B cell (primary cell): Measurements from ENCODE around the gene MAL. TPM values are rescaled to one million over a fixed set of nuclear protein-coding genes. Genes with fewer than 3 reads are reported as not detected.

Source experiments
- ATAC-seq: fragments of 200-7000 bp; cut with Tn5 transposase; one replicate; pipeline ENCODE4 v1.10.0; 2021; ENCODE audit warnings: low read depth, mild to moderate bottlenecking, moderate number of reproducible peaks, moderate library complexity
- CTCF ChIA-PET: fragments of 350-600 bp; sonication (Branson Sonifier 250); formaldehyde crosslinking; loops from one replicate; lab custom pipeline; 2021; ENCODE audit warnings: antibody characterized with exemption, inconsistent platforms; lab: Charles Lee
- POLR2A ChIA-PET: fragments of 350-600 bp; sonication (Branson Sonifier 250); formaldehyde crosslinking; loops from one replicate; lab custom pipeline; 2021; ENCODE audit warnings: antibody characterized with exemption; lab: Charles Lee
- DNase-seq: peaks from one replicate; pipeline ENCODE4 v3.0.0; 2013
- H2AFZ ChIP-seq: 2 replicates; pipeline ENCODE4 v1.6.1; 2012; ENCODE audit warnings: mild to moderate bottlenecking, low read depth, low read length; ENCODE audit not compliant: insufficient read depth, poor library complexity, severe bottlenecking
- H3K27ac ChIP-seq, 2 donors: 1 replicate in 1 of 2; 2 replicates in 1 of 2; pipeline ENCODE4 v1.5.1; 2012 to 2013; ENCODE audit warnings: low read length in 2 of 2, mild to moderate bottlenecking in 2 of 2, moderate library complexity in 1 of 2
- H3K27me3 ChIP-seq, 4 experiments: fragments of 200-600 bp in 1 of 4; sonication (generic) in 1 of 4; replicated peaks in 1 of 4; 1 replicate in 2 of 4; 2 replicates in 2 of 4; pipeline versions ENCODE4 v1.6.1 to v1.7.0; 2013 to 2016; ENCODE audit warnings: low read length in 3 of 4, mild to moderate bottlenecking in 2 of 4, mixed read lengths in 1 of 4, moderate library complexity in 1 of 4; ENCODE audit not compliant: insufficient read depth in 4 of 4, control insufficient read depth in 3 of 4; ENCODE audit errors: control extremely low read depth in 1 of 4
- H3K36me3 ChIP-seq, 2 experiments: replicated peaks in 1 of 2; 1 replicate in 1 of 2; 2 replicates in 1 of 2; pipeline versions ENCODE4 v1.6.1 to v1.7.1; 2013; ENCODE audit warnings: low read length in 1 of 2; ENCODE audit not compliant: insufficient read depth in 2 of 2, control insufficient read depth in 1 of 2; ENCODE audit errors: control extremely low read depth in 1 of 2, extremely low read depth in 1 of 2
- H3K4me1 ChIP-seq, 2 donors: fragments of 200-600 bp in 1 of 2; sonication (generic) in 1 of 2; 1 replicate in 1 of 2; 2 replicates in 1 of 2; pipeline versions ENCODE4 v1.5.1 to v1.6.1; 2013 to 2017; ENCODE audit warnings: low read length in 2 of 2; ENCODE audit not compliant: control insufficient read depth in 2 of 2, insufficient read depth in 2 of 2
- H3K4me2 ChIP-seq: replicated peaks from 2 replicates; pipeline ENCODE3; 2012; ENCODE audit warnings: mild to moderate bottlenecking, low read depth, low read length; ENCODE audit not compliant: poor library complexity, severe bottlenecking
- H3K4me3 ChIP-seq, 5 experiments: fragments of 200-600 bp in 1 of 5; sonication (generic) in 1 of 5; 1 replicate in 3 of 5; 2 replicates in 2 of 5; pipeline versions ENCODE4 v1.5.1 to v1.7.0; 2011 to 2016; ENCODE audit warnings: low read length in 4 of 5, mild to moderate bottlenecking in 4 of 5, low read depth in 2 of 5, control low read depth in 1 of 5, moderate library complexity in 1 of 5; ENCODE audit not compliant: insufficient read depth in 1 of 5; ENCODE audit errors: control extremely low read depth in 1 of 5, extremely low read depth in 1 of 5
- H3K79me2 ChIP-seq: fragments of 200-600 bp; sonication (generic); one replicate; pipeline ENCODE4 v1.6.0; 2016; ENCODE audit warnings: low read length; ENCODE audit not compliant: control insufficient read depth, insufficient read depth
- H3K9ac ChIP-seq: fragments of 200-600 bp; sonication (generic); 2 replicates; pipeline ENCODE4 v1.6.1; 2017; ENCODE audit warnings: mild to moderate bottlenecking, low read length, moderate library complexity
- H3K9me3 ChIP-seq, 3 donors: one replicate each; pipeline versions ENCODE4 v1.6.1 to v1.7.1; 2013; ENCODE audit warnings: low read length in 2 of 3; ENCODE audit not compliant: control insufficient read depth in 2 of 3, insufficient read depth in 1 of 3; ENCODE audit errors: control extremely low read depth in 1 of 3
- H4K20me1 ChIP-seq: 2 replicates; pipeline ENCODE4 v1.6.0; 2012; ENCODE audit warnings: mild to moderate bottlenecking, low read length; ENCODE audit not compliant: insufficient read depth, control insufficient read depth, poor library complexity, severe bottlenecking
- H3K27ac Mint-ChIP-seq: one replicate; pipeline ENCODE4 v1.8.0; 2021; ENCODE audit warnings: mixed read lengths
- H3K27me3 Mint-ChIP-seq: one replicate; pipeline ENCODE4 v1.8.0; 2021; ENCODE audit warnings: mixed read lengths
- H3K4me1 Mint-ChIP-seq: one replicate; pipeline ENCODE4 v1.8.0; 2021; ENCODE audit warnings: mixed read lengths
- H3K4me3 Mint-ChIP-seq: one replicate; pipeline ENCODE4 v1.8.0; 2021; ENCODE audit warnings: mixed read lengths
- H3K9me3 Mint-ChIP-seq: one replicate; pipeline ENCODE4 v1.8.0; 2022; ENCODE audit warnings: mixed read lengths; ENCODE audit not compliant: insufficient read depth
- CTCF ChIP-seq: fragments of 200-600 bp; IDR thresholded peaks from one replicate; pipeline ENCODE4 v1.8.0; 2022; ENCODE audit warnings: antibody characterized with exemption, mild to moderate bottlenecking
- EZH2 ChIP-seq: IDR thresholded peaks from 2 replicates; pipeline ENCODE4 v1.6.1; 2012; ENCODE audit warnings: borderline replicate concordance, low read depth, mild to moderate bottlenecking, moderate library complexity, low read length; ENCODE audit not compliant: insufficient read depth, poor library complexity, severe bottlenecking
- WGBS: methylation state at CpG from one replicate; pipeline ENCODE4 v1.1.5; 2013; ENCODE audit warnings: missing lambda C conversion rate; ENCODE audit not compliant: insufficient coverage; 5-methylcytosine and 5-hydroxymethylcytosine counted together
- intact Hi-C: fragments of 100-400 bp; cut with micrococcal nuclease; formaldehyde crosslinking; loops from one replicate; pipeline ENCODE4 v1.10.0; 2022
- polyA plus RNA-seq: library from polyadenylated mRNA; depleted of rRNA; stranded (reverse); fragments of >200 nt; gene quantifications from 2 replicates; pipeline ENCODE4 v1.2.3, GENCODE V29; 2012
- total RNA-seq, 2 donors: library from RNA; stranded (reverse); fragments of 120-200 nt in 1 of 2; gene quantifications; 1 replicate in 1 of 2; 2 replicates in 1 of 2; pipeline versions ENCODE4 v1.2.3 to v1.2.4, GENCODE V29; 2013 to 2022

The MAL gene
- total and polyA plus RNA-seq, 2 donors (not counting 1 experiment from before 2014, with no cell fraction given), result 0.74 to 3.0 TPM

- POLR2A ChIA-PET, result no interaction called here
Observed at GRCh38 chr2:95016616-95017015, 8.9 kb upstream of the MAL start.

DNA sequence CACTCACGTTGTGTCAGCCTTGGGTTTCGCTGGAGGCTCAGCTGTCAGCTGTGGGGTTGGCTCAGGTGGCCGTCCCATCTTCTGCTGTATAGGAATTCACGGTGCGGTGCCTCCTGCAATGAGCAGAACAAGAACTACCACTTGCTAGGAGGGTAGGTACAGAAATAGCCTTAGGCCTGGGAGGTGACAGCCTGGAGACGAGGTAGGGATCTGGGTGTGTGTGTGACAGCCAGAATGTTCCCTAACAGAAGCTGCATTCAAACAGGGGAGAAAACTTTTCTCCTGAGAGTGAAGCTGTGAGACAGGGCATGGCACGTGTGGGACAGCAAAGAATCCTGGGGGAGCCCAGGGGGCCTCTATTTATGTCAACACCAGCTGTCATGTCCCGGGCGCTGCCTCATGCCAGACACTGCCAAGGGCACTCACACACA, 8.4 kb upstream of the MAL start:
- Histone ChIP-seq H3K9ac (no peak overlapping the region), H3K9me3 (peaks cover 0 to 4% (median 0%) of the 10 kb centered on the region in 3 donors), H3K4me2 (no peak overlapping the region), H2AFZ (no peak overlapping the region), H3K4me3 (no peak overlapping the region), H3K27me3 (peaks cover 0 to 4% (median 0%) of the 10 kb centered on the region in 4 experiments), H3K4me1 (no peaks in the 10 kb centered on the region), H3K27ac (no peak overlapping the region), H3K79me2 (no peaks in the 10 kb centered on the region), H3K36me3 (no peaks in the 10 kb centered on the region), H4K20me1 (no peaks in the 10 kb centered on the region)
- no peak for DNase-seq
- Mint-ChIP-seq H3K27ac (no peak overlapping the region), H3K9me3 (no peaks in the 10 kb centered on the region), H3K4me3 (no peak overlapping the region), H3K27me3 (peaks cover 17% of the 10 kb centered on the region), H3K4me1 (no peaks in the 10 kb centered on the region)
- ChIA-PET POLR2A (no interaction called here), CTCF (interaction anchor here (0.6 kb wide), 1 partner anchor 8 kb away, joined by 3 read pairs; the partner anchor contains the start of gene MAL)
- WGBS, result 90% methylated on average over 9 of the region's 9 CpGs
- TF ChIP-seq CTCF (no peak), EZH2 (no peak)
- ATAC-seq, result no peak
- intact Hi-C loops, result no loop called here

More at GRCh38 chr2:95016616-95017015, 8.9 kb upstream of the MAL start:
- no peaks in the 10 kb centered on the region for H3K36me3 ChIP-seq
- Mint-ChIP-seq H3K9me3 (no peaks in the 10 kb centered on the region), H3K4me1 (no peaks in the 10 kb centered on the region), H3K27ac (no peak overlapping the region), H3K4me3 (no peak overlapping the region), H3K27me3 (peaks cover 12% of the 10 kb centered on the region)
- H3K27me3 ChIP-seq, result peaks cover 0 to 2% (median 0%) of the 10 kb centered on the region in 4 experiments
- ATAC-seq (no peak), DNase-seq (no peak)
- 92% methylated on average over 9 of the region's 9 CpGs for WGBS
- no peaks in the 10 kb centered on the region for H3K4me1 ChIP-seq
- no peak overlapping the region for H3K9ac ChIP-seq
- H3K4me2 ChIP-seq, result no peak overlapping the region
- TF ChIP-seq CTCF (no peak), EZH2 (no peak)
- no peaks in the 10 kb centered on the region for H3K79me2 ChIP-seq
- no peak overlapping the region for H3K27ac ChIP-seq
- no peak overlapping the region for H3K4me3 ChIP-seq
- no peaks in the 10 kb centered on the region for H3K9me3 ChIP-seq
- intact Hi-C loops, result no loop called here
- H4K20me1 ChIP-seq, result no peaks in the 10 kb centered on the region
- CTCF ChIA-PET, result no interaction called here
- H2AFZ ChIP-seq, result no peak overlapping the region
